ENCODE data around the gene MYH15.

Gene MYH15

GRCh38 chr3:108510496-108510895 is at the start of gene MYH15:
MYH15 (minus strand) TSS chr3:108510596; CDS start chr3:108510530, 66 bp downstream.
- CTCF ChIA-PET, result no interaction called here
- POLR2A ChIA-PET, result no interaction called here
- TF ChIP-seq CTCF (IDR thresholded peaks at IDR 0.05; ENCODE audit: insufficient read depth, low read length, missing control alignments), result no peak
- H3K4me3 ChIP-seq (ENCODE audit: low read depth, low read length), result no peak within 1 kb of the TSS
- no peak for DNase-seq (ENCODE audit: low read depth, low spot score)

- POLR2A ChIA-PET, result no interaction called here
Observed at GRCh38 chr3:108555966-108556581, 45.7 kb upstream of the MYH15 start.

GRCh38 chr3:108554913-108555571 is 44.6 kb upstream of the MYH15 start:
- H3K4me3 ChIP-seq (ENCODE audit: low read depth, low read length), result no peak overlapping the region
- ChIA-PET POLR2A (no interaction called here), CTCF (interaction anchor here (0.7 to 7.3 kb wide), 8 partner anchors 8 to 308 kb away, joined by 3 to 239 read pairs (median 6); no protein-coding TSS in a partner anchor)
- TF ChIP-seq CTCF (IDR thresholded peaks at IDR 0.05; ENCODE audit: insufficient read depth, low read length, missing control alignments), result no peak
- no peak for DNase-seq (ENCODE audit: low read depth, low spot score)

More at GRCh38 chr3:108555966-108556581, 45.7 kb upstream of the MYH15 start:
- no peak for DNase-seq (ENCODE audit: low read depth, low spot score)
- CTCF ChIA-PET, result interaction anchor here (1.4 to 7.3 kb wide), 2 partner anchors 50 to 65 kb away, joined by 4 to 239 read pairs; no protein-coding TSS in a partner anchor
- no peak for TF ChIP-seq CTCF (IDR thresholded peaks at IDR 0.05; ENCODE audit: insufficient read depth, low read length, missing control alignments)
- H3K4me3 ChIP-seq (ENCODE audit: low read depth, low read length), result no peak overlapping the region

GRCh38 chr3:108554229-108554628 is 43.8 kb upstream of the MYH15 start:
- POLR2A ChIA-PET, result no interaction called here
- CTCF ChIA-PET, result interaction anchor here (1.3 to 7.3 kb wide), 9 partner anchors 9 to 401 kb away, joined by 3 to 239 read pairs (median 7); no protein-coding TSS in a partner anchor
- DNase-seq (ENCODE audit: low read depth, low spot score), result no peak
- TF ChIP-seq CTCF (IDR thresholded peaks at IDR 0.05; ENCODE audit: insufficient read depth, low read length, missing control alignments), result no peak
- H3K4me3 ChIP-seq (ENCODE audit: low read depth, low read length), result no peak overlapping the region

GRCh38 chr3:108552267-108553159 is 42.1 kb upstream of the MYH15 start:
- no peak for TF ChIP-seq CTCF (IDR thresholded peaks at IDR 0.05; ENCODE audit: insufficient read depth, low read length, missing control alignments)
- ChIA-PET POLR2A (no interaction called here), CTCF (interaction anchor here (0.6 to 7.3 kb wide), 35 partner anchors 7 to 1317 kb away, joined by 3 to 239 read pairs (median 5); partner anchors contain the start of genes CIP2A and DZIP3)
- DNase-seq (ENCODE audit: low read depth, low spot score), result no peak
- H3K4me3 ChIP-seq (ENCODE audit: low read depth, low read length), result no peak overlapping the region

All from AG04449 (cell line).